Anterior cingulate cortex (tissue), 58 donors: ENCODE results near the gene PAGR1.

ENCODE experiments used
- DNase-seq, 58 donors: peaks; one replicate each; lab custom pipeline; 2025; lab: John Stamatoyannopoulos, UW

The PAGR1 gene

GRCh38 chr16:29811896-29812665 lies 3.9 kb upstream of the PAGR1 start, which contains the start of gene PRRT2:
PRRT2 (plus strand) TSS chr16:29812193; CDS start chr16:29813055, 862 bp downstream.
- DNase-seq: peak in 54 of 58 donors; percentile 39 to 89 (median 70)

GRCh38 chr16:29812754-29813643 lies 3.0 kb upstream of the PAGR1 start:
- DNase-seq: peak in 4 of 58 donors; percentile 6 to 67 (median 16)

GRCh38 chr16:29813644-29814562 lies 2.0 kb upstream of the PAGR1 start:
- no peak for DNase-seq

DNA sequence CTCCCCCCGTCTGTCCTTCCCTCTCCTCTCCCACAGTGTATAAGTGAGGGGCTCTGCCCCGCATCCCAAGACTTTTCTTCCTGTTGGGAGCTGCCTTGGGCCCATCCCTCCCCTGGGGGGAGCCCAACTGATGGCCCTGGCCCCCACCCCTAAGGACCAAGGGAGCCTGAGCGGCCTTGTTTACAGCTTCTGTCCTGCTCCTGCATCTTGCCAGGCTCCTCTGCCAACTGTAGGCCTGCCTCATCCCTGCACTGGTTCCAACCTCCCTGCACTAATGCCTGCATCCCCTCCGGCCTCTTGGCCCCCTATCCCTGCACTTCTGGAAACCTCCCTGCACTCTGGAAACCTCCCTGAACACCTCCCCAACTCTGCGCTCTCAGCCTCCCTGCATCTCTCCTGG lies 1.4 kb upstream of the PAGR1 start:
- DNase-seq: peak in 1 of 58 donors; percentile 22

- peak in 9 of 58 donors; percentile 7 to 72 (median 23) for DNase-seq
Measured at GRCh38 chr16:29815032-29815721, 775 bp upstream of the PAGR1 start.

DNA sequence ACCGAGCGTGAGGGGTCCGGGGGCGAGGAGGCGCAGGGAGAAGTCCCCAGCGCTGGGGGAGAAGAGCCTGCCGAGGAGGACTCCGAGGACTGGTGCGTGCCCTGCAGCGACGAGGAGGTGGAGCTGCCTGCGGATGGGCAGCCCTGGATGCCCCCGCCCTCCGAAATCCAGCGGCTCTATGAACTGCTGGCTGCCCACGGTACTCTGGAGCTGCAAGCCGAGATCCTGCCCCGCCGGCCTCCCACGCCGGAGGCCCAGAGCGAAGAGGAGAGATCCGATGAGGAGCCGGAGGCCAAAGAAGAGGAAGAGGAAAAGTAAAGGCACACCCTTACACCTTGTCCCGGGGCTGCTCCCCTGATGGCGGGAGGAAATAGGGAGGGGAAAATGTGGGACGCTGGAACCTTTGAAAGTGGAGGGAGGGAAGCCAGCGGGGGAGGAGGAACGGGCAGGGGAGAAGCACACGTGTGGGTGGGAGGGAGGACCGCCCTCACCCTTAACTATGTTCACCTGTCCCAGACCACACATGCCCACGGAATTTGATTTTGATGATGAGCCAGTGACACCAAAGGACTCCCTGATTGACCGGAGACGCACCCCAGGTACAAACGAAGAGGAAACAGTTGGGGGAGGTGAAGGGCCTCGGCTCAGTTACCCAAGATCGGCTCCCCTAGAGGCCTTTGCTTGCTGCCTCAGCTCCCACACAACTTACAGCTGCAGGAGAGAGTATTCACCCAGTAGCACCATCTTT lies 916 bp downstream of the PAGR1 start:
- peak in 34 of 58 donors; percentile 23 to 70 (median 51) for DNase-seq

DNA sequence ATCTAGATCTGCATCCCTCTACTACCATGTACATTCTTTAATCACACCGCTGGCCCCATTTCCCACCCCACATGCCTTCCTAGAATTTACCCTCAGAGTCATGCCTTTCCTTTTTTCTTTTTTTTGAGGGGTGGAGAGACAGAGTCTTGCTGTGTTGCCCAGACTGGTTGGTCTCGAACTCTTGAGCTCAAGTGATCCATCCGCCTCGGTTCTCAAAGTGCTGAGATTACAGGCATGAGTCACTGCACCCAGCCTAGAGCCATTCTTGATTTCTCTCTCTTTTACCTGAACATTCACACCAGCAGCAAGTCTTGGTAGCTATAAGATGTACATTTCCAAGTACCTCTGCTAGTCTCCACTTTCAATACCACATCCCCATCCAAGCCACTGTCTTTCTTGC lies 2.1 kb downstream of the PAGR1 start:
- DNase-seq: no peak

DNA sequence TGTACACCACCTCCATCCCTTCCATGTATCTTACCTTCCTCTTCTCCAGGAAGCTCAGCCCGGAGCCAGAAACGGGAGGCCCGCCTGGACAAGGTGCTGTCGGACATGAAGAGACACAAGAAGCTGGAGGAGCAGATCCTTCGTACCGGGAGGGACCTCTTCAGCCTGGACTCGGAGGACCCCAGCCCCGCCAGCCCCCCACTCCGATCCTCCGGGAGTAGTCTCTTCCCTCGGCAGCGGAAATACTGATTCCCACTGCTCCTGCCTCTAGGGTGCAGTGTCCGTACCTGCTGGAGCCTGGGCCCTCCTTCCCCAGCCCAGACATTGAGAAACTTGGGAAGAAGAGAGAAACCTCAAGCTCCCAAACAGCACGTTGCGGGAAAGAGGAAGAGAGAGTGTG lies 3.6 kb downstream of the PAGR1 start:
- no peak for DNase-seq

- DNase-seq: peak in 32 of 58 donors; percentile 9 to 70 (median 33)
Measured at GRCh38 chr16:29820271-29820701, 4.3 kb downstream of the PAGR1 start, which contains the start of gene MVP. MVP (plus strand) TSS chr16:29820462; CDS start chr16:29830550, 10,088 bp downstream.

- peak in 1 of 58 donors; percentile 36 for DNase-seq
Measured at GRCh38 chr16:29820730-29821642, 5.0 kb downstream of the PAGR1 start.

DNA sequence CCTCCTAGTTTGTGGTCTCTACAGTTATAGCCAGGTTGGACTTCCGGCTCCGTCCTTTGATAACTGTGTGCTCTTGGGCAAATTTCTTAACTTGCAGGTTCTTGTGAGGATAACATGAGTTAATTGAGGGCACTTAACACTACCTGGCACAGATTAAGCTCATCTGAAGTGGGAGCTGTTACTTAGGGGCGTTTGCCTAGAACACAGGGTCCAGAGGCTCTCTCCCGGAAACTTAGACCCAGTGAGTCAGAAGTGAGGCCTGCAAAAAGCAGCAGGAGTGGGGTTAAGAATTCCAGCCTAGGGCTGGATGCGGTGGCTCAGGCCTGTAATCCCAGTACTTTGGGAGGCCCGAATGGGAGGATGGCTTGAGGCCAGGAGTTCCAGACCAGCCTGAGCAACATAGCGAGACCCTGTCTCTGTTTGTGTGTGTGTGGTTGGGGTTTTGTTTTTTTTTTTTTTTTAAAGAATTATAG lies 5.7 kb downstream of the PAGR1 start:
- no peak for DNase-seq

- no peak for DNase-seq
Measured at GRCh38 chr16:29824589-29825144, 8.7 kb downstream of the PAGR1 start.

DNA sequence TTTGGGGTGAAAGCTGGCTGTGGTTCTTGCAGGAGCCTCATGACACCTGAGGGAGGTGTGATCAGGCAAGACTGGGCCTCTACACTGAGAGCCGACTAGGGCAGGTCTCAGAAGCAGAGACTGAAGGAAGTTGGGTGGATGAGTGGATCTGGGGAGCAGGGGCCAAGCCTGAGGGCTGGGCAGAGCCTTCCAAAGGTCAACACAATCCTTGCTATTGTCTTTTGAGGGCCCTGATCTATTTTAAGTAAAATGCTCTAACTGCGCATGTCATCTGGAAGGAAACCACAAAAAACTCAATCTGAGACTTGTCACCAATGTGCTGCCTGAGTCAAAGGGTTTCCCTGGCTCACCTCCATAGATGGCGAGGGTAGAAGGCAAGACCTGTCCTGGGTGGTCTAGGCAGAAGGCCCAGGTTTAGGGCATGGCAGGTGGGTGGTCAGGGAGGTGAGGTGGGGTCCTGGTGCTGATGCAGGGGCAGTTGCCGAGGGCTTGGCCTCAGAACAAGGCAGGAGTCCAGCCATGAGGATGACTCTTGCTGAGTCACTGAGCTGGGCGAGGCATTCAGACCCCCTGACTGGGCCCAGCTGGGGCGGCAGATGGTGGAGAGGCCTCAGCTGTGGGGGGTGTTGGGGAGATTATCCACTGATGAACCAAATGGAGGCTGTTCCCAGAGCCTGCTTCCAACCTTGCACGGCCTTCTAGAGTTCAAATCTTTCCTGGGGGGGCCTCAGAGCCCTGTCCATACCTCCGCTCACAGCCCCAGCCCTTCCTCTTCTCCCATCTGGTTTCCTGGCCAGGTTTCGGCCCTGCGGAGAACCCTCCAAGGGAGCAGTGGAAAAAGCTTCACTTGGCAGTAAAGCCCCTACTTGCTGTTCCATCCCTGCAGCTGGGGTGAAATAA lies 9.4 kb downstream of the PAGR1 start:
- DNase-seq: peak in 33 of 58 donors; percentile 3 to 88 (median 43)

GRCh38 chr16:29826342-29826695 lies 10.4 kb downstream of the PAGR1 start:
- no peak for DNase-seq

DNA sequence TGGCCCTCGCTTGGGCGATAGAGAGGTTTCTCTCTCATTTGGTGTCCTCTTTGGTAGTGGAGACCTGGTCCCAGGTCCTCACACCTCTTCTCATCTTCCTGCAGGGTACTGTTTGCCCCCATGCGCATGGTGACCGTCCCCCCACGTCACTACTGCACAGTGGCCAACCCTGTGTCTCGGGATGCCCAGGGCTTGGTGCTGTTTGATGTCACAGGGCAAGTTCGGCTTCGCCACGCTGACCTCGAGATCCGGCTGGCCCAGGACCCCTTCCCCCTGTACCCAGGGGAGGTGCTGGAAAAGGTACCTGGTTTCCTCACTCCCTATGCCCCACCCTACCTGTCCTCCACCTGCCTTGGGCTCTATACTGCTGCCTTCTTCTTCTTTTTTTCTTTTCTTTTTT lies 14.8 kb downstream of the PAGR1 start:
- DNase-seq: no peak

- DNase-seq: no peak
Measured at GRCh38 chr16:29831490-29831889, 15.5 kb downstream of the PAGR1 start.
